ENCODE data around the gene TGDS. TPM values are rescaled to one million over a fixed set of nuclear protein-coding genes. Genes with fewer than 3 reads are reported as not detected.
"Not testable (repeated sequence)": the region's sequence is repeated elsewhere in the genome, so short reads cannot be mapped to it uniquely, and the experiment has no call there.

Gene TGDS
- polyA plus RNA-seq (ENCODE audit: low read depth in 6 of 6), result 10 to 100 TPM; 10.0 to 16.8 (median 12.0) TPM

- Mint-ChIP-seq H3K4me1 (peaks cover 23 to 35% (median 33%) of the 10 kb centered on the region in 3 donors), H3K36me3 (no peaks in the 10 kb centered on the region), H3K9me3 (peaks cover 0 to 5% (median 0%) of the 10 kb centered on the region in 7 donors), H3K27ac (peak within 1 kb of the TSS; percentile 79 to 97 (median 92)), H3K27me3 (no peaks in the 10 kb centered on the region), H3K4me3 (peak within 1 kb of the TSS; percentile 86 to 98 (median 94))
- peak; percentile 87 for DNase-seq
- peak; percentile 95 to 96 for ATAC-seq (ENCODE audit: low read depth in 2 of 2)
These were observed at the start of gene TGDS for GRCh38 chr13:94595950-94596574. Gene TGDS, minus strand, starts transcription at chr13:94596152. Its CDS starts 16 bp downstream, at chr13:94596136.

GRCh38 chr13:94641409-94641941 lies 45.5 kb upstream of the TGDS start:
- no peak overlapping the region for H3K4me3 Mint-ChIP-seq
- no peaks in the 10 kb centered on the region for H3K36me3 Mint-ChIP-seq
- no peak overlapping the region for H3K27ac Mint-ChIP-seq
- H3K9me3 Mint-ChIP-seq, result peaks cover 0 to 14% (median 5%) of the 10 kb centered on the region in 7 donors
- H3K4me1 Mint-ChIP-seq, result no peaks in the 10 kb centered on the region
- H3K27me3 Mint-ChIP-seq, result peaks cover 8 to 11% (median 9%) of the 10 kb centered on the region in 3 donors
- DNase-seq, result no peak
- ATAC-seq (ENCODE audit: low read depth in 2 of 2), result no peak

GRCh38 chr13:94640721-94641120 lies 44.8 kb upstream of the TGDS start:
- DNase-seq (no peak), ATAC-seq (ENCODE audit: low read depth in 2 of 2) (no peak)
- Mint-ChIP-seq H3K27ac (no peak overlapping the region), H3K4me3 (no peak overlapping the region), H3K36me3 (no peaks in the 10 kb centered on the region), H3K27me3 (peaks cover 8 to 11% (median 9%) of the 10 kb centered on the region in 3 donors), H3K4me1 (no peaks in the 10 kb centered on the region), H3K9me3 (peaks cover 0 to 14% (median 5%) of the 10 kb centered on the region in 7 donors)

- not testable (repeated sequence) for H3K27ac Mint-ChIP-seq; H3K4me1 Mint-ChIP-seq; H3K4me3 Mint-ChIP-seq; DNase-seq; H3K36me3 Mint-ChIP-seq; H3K27me3 Mint-ChIP-seq; ATAC-seq (ENCODE audit: low read depth in 2 of 2)
- peaks cover 0 to 14% (median 5%) of the 10 kb centered on the region in 7 donors for H3K9me3 Mint-ChIP-seq
These were observed 41.7 kb upstream of the TGDS start for GRCh38 chr13:94637677-94638076.

- Mint-ChIP-seq H3K27me3 (peaks cover 0 to 4% (median 4%) of the 10 kb centered on the region in 3 donors), H3K36me3 (peaks cover 0 to 6% of the 10 kb centered on the region in 2 donors), H3K27ac (peak overlapping the region in 1 of 6 donors; percentile 18), H3K4me3 (peak overlapping the region in 1 of 8 donors; percentile 18), H3K9me3 (peaks cover 0 to 14% (median 5%) of the 10 kb centered on the region in 7 donors), H3K4me1 (no peaks in the 10 kb centered on the region)
- DNase-seq (no peak), ATAC-seq (ENCODE audit: low read depth in 2 of 2) (no peak)
These were observed 41.1 kb upstream of the TGDS start for GRCh38 chr13:94636942-94637578.

- H3K36me3 Mint-ChIP-seq; H3K27ac Mint-ChIP-seq; ATAC-seq (ENCODE audit: low read depth in 2 of 2); H3K4me1 Mint-ChIP-seq; H3K4me3 Mint-ChIP-seq; DNase-seq; H3K27me3 Mint-ChIP-seq: not testable (repeated sequence)
- H3K9me3 Mint-ChIP-seq, result peaks cover 0 to 14% (median 5%) of the 10 kb centered on the region in 7 donors
These were observed 40.1 kb upstream of the TGDS start for GRCh38 chr13:94636096-94636495.

GRCh38 chr13:94632226-94632980 lies 36.5 kb upstream of the TGDS start:
- Mint-ChIP-seq H3K36me3 (peaks cover 0 to 23% of the 10 kb centered on the region in 2 donors), H3K4me3 (no peak overlapping the region), H3K4me1 (no peaks in the 10 kb centered on the region), H3K27me3 (no peaks in the 10 kb centered on the region), H3K27ac (peak overlapping the region in 1 of 6 donors; percentile 1), H3K9me3 (peaks cover 0 to 7% (median 2%) of the 10 kb centered on the region in 7 donors)
- no peak for ATAC-seq (ENCODE audit: low read depth in 2 of 2)
- DNase-seq, result no peak

GRCh38 chr13:94630858-94631257 lies 34.9 kb upstream of the TGDS start:
- Mint-ChIP-seq H3K36me3 (peaks cover 0 to 23% of the 10 kb centered on the region in 2 donors), H3K9me3 (peaks cover 0 to 4% (median 0%) of the 10 kb centered on the region in 7 donors), H3K4me3 (no peak overlapping the region), H3K27ac (no peak overlapping the region), H3K4me1 (no peaks in the 10 kb centered on the region), H3K27me3 (no peaks in the 10 kb centered on the region)
- ATAC-seq (ENCODE audit: low read depth in 2 of 2) (no peak), DNase-seq (no peak)

- Mint-ChIP-seq H3K4me1 (no peaks in the 10 kb centered on the region), H3K27me3 (no peaks in the 10 kb centered on the region), H3K27ac (no peak overlapping the region), H3K4me3 (no peak overlapping the region), H3K36me3 (peaks cover 0 to 6% of the 10 kb centered on the region in 2 donors), H3K9me3 (no peaks in the 10 kb centered on the region)
- DNase-seq (no peak), ATAC-seq (ENCODE audit: low read depth in 2 of 2) (no peak)
These were observed 27.4 kb upstream of the TGDS start for GRCh38 chr13:94623316-94623715.

- H3K4me3 Mint-ChIP-seq, result no peak overlapping the region
- H3K27ac Mint-ChIP-seq, result no peak overlapping the region
- H3K27me3 Mint-ChIP-seq, result no peaks in the 10 kb centered on the region
- H3K36me3 Mint-ChIP-seq, result peaks cover 0 to 6% of the 10 kb centered on the region in 2 donors
- ATAC-seq (ENCODE audit: low read depth in 2 of 2), result no peak
- no peaks in the 10 kb centered on the region for H3K4me1 Mint-ChIP-seq
- H3K9me3 Mint-ChIP-seq, result no peaks in the 10 kb centered on the region
- DNase-seq, result no peak
These were observed 26.4 kb upstream of the TGDS start for GRCh38 chr13:94622344-94622743.

- DNase-seq, result no peak
These were observed 24.4 kb upstream of the TGDS start for GRCh38 chr13:94620286-94620896.

GRCh38 chr13:94617389-94618000 lies 21.5 kb upstream of the TGDS start:
- DNase-seq (peak; percentile 36), ATAC-seq (ENCODE audit: low read depth in 2 of 2) (no peak)
- no peaks in the 10 kb centered on the region for H3K9me3 Mint-ChIP-seq
- H3K27ac Mint-ChIP-seq, result no peak overlapping the region
- peaks cover 0 to 5% (median 0%) of the 10 kb centered on the region in 3 donors for H3K4me1 Mint-ChIP-seq
- H3K4me3 Mint-ChIP-seq, result no peak overlapping the region
- H3K27me3 Mint-ChIP-seq, result no peaks in the 10 kb centered on the region
- H3K36me3 Mint-ChIP-seq, result peaks cover 0 to 7% of the 10 kb centered on the region in 2 donors

More at GRCh38 chr13:94620286-94620896, 24.4 kb upstream of the TGDS start:
- Mint-ChIP-seq H3K27ac (no peak overlapping the region), H3K36me3 (peaks cover 0 to 6% of the 10 kb centered on the region in 2 donors), H3K9me3 (no peaks in the 10 kb centered on the region), H3K27me3 (no peaks in the 10 kb centered on the region), H3K4me1 (no peaks in the 10 kb centered on the region), H3K4me3 (no peak overlapping the region)
- ATAC-seq (ENCODE audit: low read depth in 2 of 2), result peak in 1 of 2 donors; percentile 48
